ENCODE results near the gene PCOLCE2.
"Not testable (repeated sequence)": the region's sequence is repeated elsewhere in the genome, so short reads cannot be mapped to it uniquely, and the experiment has no call there.

Gene PCOLCE2

GRCh38 chr3:142886940-142887339 lies 1.9 kb downstream of the PCOLCE2 start:
- no peaks in the 10 kb centered on the region for H3K4me1 ChIP-seq (ENCODE audit: insufficient read depth, low read length, severe bottlenecking)
- H3K4me3 ChIP-seq (ENCODE audit: low read depth, low read length, poor library complexity, severe bottlenecking), result no peak overlapping the region
- H3K36me3 ChIP-seq (ENCODE audit: insufficient read depth, low read length), result no peaks in the 10 kb centered on the region
- no peaks in the 10 kb centered on the region for H4K20me1 ChIP-seq (ENCODE audit: insufficient read depth, low read length)
- no peaks in the 10 kb centered on the region for H3K9me2 ChIP-seq (ENCODE audit: low read depth, low read length)
- H3K4me2 ChIP-seq (ENCODE audit: low read length), result no peak overlapping the region
- no peaks in the 10 kb centered on the region for H3F3A ChIP-seq (ENCODE audit: insufficient read depth, low read length)
- H3K27me3 ChIP-seq (ENCODE audit: insufficient read depth, low read length), result 0 out of 2 replicates have a peak, but pooled peaks cover 3% of the 10 kb centered on the region
- no peaks in the 10 kb centered on the region for H3K79me2 ChIP-seq (ENCODE audit: insufficient read depth, low read length)
- H3K27ac ChIP-seq (ENCODE audit: low read depth, low read length, poor library complexity, severe bottlenecking), result no peak overlapping the region
- no peak overlapping the region for H2AFZ ChIP-seq (ENCODE audit: low read length)
- TF ChIP-seq EZH2 (IDR thresholded peaks at IDR 0.05; ENCODE audit: borderline replicate concordance, low read length), result no peak
- TF ChIP-seq CTCF (IDR thresholded peaks at IDR 0.05; ENCODE audit: low read length), result no peak
- H3K9me3 ChIP-seq (ENCODE audit: low read length), result no peaks in the 10 kb centered on the region
- H3K9ac ChIP-seq (ENCODE audit: low read length), result no peak overlapping the region

GRCh38 chr3:142886021-142886420 lies 2.9 kb downstream of the PCOLCE2 start:
- 0 out of 2 replicates have a peak, but pooled peaks cover 3% of the 10 kb centered on the region for H3K27me3 ChIP-seq (ENCODE audit: insufficient read depth, low read length)
- no peak overlapping the region for H3K4me3 ChIP-seq (ENCODE audit: low read depth, low read length, poor library complexity, severe bottlenecking)
- TF ChIP-seq EZH2 (IDR thresholded peaks at IDR 0.05; ENCODE audit: borderline replicate concordance, low read length) (no peak), CTCF (IDR thresholded peaks at IDR 0.05; ENCODE audit: low read length) (no peak)
- no peaks in the 10 kb centered on the region for H4K20me1 ChIP-seq (ENCODE audit: insufficient read depth, low read length)
- no peak overlapping the region for H3K4me2 ChIP-seq (ENCODE audit: low read length)
- H2AFZ ChIP-seq (ENCODE audit: low read length), result no peak overlapping the region
- H3K9ac ChIP-seq (ENCODE audit: low read length), result no peak overlapping the region
- no peaks in the 10 kb centered on the region for H3F3A ChIP-seq (ENCODE audit: insufficient read depth, low read length)
- H3K79me2 ChIP-seq (ENCODE audit: insufficient read depth, low read length), result no peaks in the 10 kb centered on the region
- H3K9me3 ChIP-seq (ENCODE audit: low read length), result no peaks in the 10 kb centered on the region
- H3K27ac ChIP-seq (ENCODE audit: low read depth, low read length, poor library complexity, severe bottlenecking), result no peak overlapping the region
- no peaks in the 10 kb centered on the region for H3K9me2 ChIP-seq (ENCODE audit: low read depth, low read length)
- H3K36me3 ChIP-seq (ENCODE audit: insufficient read depth, low read length), result no peaks in the 10 kb centered on the region
- no peaks in the 10 kb centered on the region for H3K4me1 ChIP-seq (ENCODE audit: insufficient read depth, low read length, severe bottlenecking)

- H2AFZ ChIP-seq (ENCODE audit: low read length), result no peak overlapping the region
- TF ChIP-seq CTCF (IDR thresholded peaks at IDR 0.05; ENCODE audit: low read length), result no peak
- TF ChIP-seq EZH2 (IDR thresholded peaks at IDR 0.05; ENCODE audit: borderline replicate concordance, low read length), result no peak
- H3K27ac ChIP-seq (ENCODE audit: low read depth, low read length, poor library complexity, severe bottlenecking), result no peak overlapping the region
- no peaks in the 10 kb centered on the region for H3K9me2 ChIP-seq (ENCODE audit: low read depth, low read length)
- H3K36me3 ChIP-seq (ENCODE audit: insufficient read depth, low read length), result no peaks in the 10 kb centered on the region
- no peaks in the 10 kb centered on the region for H4K20me1 ChIP-seq (ENCODE audit: insufficient read depth, low read length)
- H3K4me3 ChIP-seq (ENCODE audit: low read depth, low read length, poor library complexity, severe bottlenecking), result no peak overlapping the region
- no peak overlapping the region for H3K9ac ChIP-seq (ENCODE audit: low read length)
- H3K27me3 ChIP-seq (ENCODE audit: insufficient read depth, low read length), result 0 out of 2 replicates have a peak, but pooled peaks cover 3% of the 10 kb centered on the region
- H3K9me3 ChIP-seq (ENCODE audit: low read length), result no peaks in the 10 kb centered on the region
- no peaks in the 10 kb centered on the region for H3K79me2 ChIP-seq (ENCODE audit: insufficient read depth, low read length)
- no peaks in the 10 kb centered on the region for H3F3A ChIP-seq (ENCODE audit: insufficient read depth, low read length)
- H3K4me2 ChIP-seq (ENCODE audit: low read length), result no peak overlapping the region
- no peaks in the 10 kb centered on the region for H3K4me1 ChIP-seq (ENCODE audit: insufficient read depth, low read length, severe bottlenecking)
Observed at GRCh38 chr3:142884531-142884930, 4.4 kb downstream of the PCOLCE2 start.

- H3K4me2 ChIP-seq (ENCODE audit: low read length); H2AFZ ChIP-seq (ENCODE audit: low read length); H4K20me1 ChIP-seq (ENCODE audit: insufficient read depth, low read length); H3K27me3 ChIP-seq (ENCODE audit: insufficient read depth, low read length); H3K9me2 ChIP-seq (ENCODE audit: low read depth, low read length); H3K4me1 ChIP-seq (ENCODE audit: insufficient read depth, low read length, severe bottlenecking); H3K36me3 ChIP-seq (ENCODE audit: insufficient read depth, low read length); H3F3A ChIP-seq (ENCODE audit: insufficient read depth, low read length); H3K27ac ChIP-seq (ENCODE audit: low read depth, low read length, poor library complexity, severe bottlenecking); H3K4me3 ChIP-seq (ENCODE audit: low read depth, low read length, poor library complexity, severe bottlenecking); H3K9ac ChIP-seq (ENCODE audit: low read length); H3K9me3 ChIP-seq (ENCODE audit: low read length); H3K79me2 ChIP-seq (ENCODE audit: insufficient read depth, low read length): not testable (repeated sequence)
Observed at GRCh38 chr3:142883534-142883933, 5.3 kb downstream of the PCOLCE2 start.
